Measurements from ENCODE around the gene RBMS3.

DNA sequence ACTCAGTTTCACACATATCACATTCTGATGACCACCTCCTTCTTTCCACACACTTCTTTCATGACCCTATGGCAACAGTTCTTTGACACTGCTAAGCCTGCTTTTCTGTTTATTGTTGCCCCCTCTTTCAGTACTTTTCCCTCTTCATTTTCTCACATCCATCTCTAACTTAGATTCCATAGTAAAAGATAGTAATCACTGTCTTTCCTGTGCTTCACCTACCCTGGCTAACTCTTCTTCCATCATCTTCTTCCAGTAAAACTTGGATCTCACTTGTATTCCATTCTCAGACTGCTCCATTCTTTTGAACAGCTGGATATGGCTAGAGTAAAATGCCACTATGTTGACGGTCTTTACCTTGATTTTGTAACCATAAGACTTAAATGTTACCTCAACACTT is 692.9 kb downstream of the RBMS3 start:
- no peak for TF ChIP-seq EZH2 (IDR thresholded peaks at IDR 0.05)
- TF ChIP-seq, protein P1, sequence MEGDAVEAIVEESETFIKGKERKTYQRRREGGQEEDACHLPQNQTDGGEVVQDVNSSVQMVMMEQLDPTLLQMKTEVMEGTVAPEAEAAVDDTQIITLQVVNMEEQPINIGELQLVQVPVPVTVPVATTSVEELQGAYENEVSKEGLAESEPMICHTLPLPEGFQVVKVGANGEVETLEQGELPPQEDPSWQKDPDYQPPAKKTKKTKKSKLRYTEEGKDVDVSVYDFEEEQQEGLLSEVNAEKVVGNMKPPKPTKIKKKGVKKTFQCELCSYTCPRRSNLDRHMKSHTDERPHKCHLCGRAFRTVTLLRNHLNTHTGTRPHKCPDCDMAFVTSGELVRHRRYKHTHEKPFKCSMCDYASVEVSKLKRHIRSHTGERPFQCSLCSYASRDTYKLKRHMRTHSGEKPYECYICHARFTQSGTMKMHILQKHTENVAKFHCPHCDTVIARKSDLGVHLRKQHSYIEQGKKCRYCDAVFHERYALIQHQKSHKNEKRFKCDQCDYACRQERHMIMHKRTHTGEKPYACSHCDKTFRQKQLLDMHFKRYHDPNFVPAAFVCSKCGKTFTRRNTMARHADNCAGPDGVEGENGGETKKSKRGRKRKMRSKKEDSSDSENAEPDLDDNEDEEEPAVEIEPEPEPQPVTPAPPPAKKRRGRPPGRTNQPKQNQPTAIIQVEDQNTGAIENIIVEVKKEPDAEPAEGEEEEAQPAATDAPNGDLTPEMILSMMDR (IDR thresholded peaks at IDR 0.05), result no peak
